Measurements from ENCODE around the gene SLC22A14. TPM values are rescaled to one million over a fixed set of nuclear protein-coding genes. Genes with fewer than 3 reads are reported as not detected.

The SLC22A14 gene
- total and polyA plus RNA-seq, 9 of the 15 experiments (the other 6 are each of a cell fraction or from before 2014, with no cell fraction given), result 0.03 to 0.07 TPM; not detected in 7

DNA sequence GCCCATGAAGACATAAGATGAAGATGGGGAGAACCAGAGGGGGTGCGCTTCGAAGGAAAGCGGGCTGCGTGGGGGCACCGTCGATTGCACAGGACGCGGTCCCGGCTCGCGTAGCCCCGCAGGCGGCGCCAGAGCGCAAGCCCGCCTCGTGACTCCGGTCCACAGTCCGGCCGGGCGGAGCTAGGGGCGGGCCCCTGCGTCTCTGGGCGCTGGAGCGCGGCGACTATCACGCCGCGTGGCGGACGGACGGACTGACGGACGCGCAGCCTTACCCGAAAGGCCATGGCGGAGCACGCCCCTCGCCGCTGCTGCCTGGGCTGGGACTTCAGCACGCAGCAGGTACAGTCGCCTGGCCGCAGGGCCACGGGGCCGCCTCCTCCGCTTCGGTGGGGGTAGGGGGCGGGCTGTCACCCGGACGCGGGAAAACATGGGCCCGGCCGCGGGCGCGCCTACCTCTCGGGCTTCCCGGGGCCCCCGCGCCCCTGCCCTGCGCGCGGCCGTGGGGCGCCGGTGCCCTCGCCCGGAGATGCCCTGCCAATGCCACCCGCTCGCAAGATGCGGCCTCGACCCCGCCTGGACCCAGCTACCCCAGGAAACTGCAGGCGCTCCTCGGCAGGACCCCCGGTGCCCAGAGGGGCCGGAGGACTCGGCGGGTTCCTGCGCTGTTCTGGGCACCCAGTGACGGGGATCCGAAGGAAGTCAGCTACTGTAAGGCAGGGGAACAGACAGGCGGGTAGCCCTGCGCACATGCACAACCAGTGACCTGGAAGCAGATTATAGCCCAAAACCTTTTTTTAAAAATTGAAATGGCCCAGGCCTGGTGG is 64.7 kb downstream of the SLC22A14 start, which contains the start of gene XYLB (continued):
- TF ChIP-seq ZNF518B (CRISPR knock-in tag; IDR thresholded peaks at IDR 0.05) (no peak), RBM15 (IDR thresholded peaks at IDR 0.05; ENCODE audit: insufficient read depth, low read length) (no peak), ZNF589 (CRISPR knock-in tag; IDR thresholded peaks at IDR 0.05; ENCODE audit: low read depth) (peak; percentile 46; the same call in 1 of the 2 replicates), AFF1 (IDR thresholded peaks at IDR 0.05; ENCODE audit: low read depth in 1 of 2, partially characterized antibody in 2 of 2) (no peak), DMBX1 (CRISPR knock-in tag; IDR thresholded peaks at IDR 0.05; ENCODE audit: borderline replicate concordance) (no peak)
- TF ChIP-seq, protein P1, sequence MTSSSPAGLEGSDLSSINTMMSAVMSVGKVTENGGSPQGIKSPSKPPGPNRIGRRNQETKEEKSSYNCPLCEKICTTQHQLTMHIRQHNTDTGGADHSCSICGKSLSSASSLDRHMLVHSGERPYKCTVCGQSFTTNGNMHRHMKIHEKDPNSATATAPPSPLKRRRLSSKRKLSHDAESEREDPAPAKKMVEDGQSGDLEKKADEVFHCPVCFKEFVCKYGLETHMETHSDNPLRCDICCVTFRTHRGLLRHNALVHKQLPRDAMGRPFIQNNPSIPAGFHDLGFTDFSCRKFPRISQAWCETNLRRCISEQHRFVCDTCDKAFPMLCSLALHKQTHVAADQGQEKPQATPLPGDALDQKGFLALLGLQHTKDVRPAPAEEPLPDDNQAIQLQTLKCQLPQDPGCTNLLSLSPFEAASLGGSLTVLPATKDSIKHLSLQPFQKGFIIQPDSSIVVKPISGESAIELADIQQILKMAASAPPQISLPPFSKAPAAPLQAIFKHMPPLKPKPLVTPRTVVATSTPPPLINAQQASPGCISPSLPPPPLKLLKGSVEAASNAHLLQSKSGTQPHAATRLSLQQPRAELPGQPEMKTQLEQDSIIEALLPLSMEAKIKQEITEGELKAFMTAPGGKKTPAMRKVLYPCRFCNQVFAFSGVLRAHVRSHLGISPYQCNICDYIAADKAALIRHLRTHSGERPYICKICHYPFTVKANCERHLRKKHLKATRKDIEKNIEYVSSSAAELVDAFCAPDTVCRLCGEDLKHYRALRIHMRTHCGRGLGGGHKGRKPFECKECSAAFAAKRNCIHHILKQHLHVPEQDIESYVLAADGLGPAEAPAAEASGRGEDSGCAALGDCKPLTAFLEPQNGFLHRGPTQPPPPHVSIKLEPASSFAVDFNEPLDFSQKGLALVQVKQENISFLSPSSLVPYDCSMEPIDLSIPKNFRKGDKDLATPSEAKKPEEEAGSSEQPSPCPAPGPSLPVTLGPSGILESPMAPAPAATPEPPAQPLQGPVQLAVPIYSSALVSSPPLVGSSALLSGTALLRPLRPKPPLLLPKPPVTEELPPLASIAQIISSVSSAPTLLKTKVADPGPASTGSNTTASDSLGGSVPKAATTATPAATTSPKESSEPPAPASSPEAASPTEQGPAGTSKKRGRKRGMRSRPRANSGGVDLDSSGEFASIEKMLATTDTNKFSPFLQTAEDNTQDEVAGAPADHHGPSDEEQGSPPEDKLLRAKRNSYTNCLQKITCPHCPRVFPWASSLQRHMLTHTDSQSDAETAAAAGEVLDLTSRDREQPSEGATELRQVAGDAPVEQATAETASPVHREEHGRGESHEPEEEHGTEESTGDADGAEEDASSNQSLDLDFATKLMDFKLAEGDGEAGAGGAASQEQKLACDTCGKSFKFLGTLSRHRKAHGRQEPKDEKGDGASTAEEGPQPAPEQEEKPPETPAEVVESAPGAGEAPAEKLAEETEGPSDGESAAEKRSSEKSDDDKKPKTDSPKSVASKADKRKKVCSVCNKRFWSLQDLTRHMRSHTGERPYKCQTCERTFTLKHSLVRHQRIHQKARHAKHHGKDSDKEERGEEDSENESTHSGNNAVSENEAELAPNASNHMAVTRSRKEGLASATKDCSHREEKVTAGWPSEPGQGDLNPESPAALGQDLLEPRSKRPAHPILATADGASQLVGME (CRISPR knock-in tag; IDR thresholded peaks at IDR 0.05), result no peak
- TF ChIP-seq, protein P2, sequence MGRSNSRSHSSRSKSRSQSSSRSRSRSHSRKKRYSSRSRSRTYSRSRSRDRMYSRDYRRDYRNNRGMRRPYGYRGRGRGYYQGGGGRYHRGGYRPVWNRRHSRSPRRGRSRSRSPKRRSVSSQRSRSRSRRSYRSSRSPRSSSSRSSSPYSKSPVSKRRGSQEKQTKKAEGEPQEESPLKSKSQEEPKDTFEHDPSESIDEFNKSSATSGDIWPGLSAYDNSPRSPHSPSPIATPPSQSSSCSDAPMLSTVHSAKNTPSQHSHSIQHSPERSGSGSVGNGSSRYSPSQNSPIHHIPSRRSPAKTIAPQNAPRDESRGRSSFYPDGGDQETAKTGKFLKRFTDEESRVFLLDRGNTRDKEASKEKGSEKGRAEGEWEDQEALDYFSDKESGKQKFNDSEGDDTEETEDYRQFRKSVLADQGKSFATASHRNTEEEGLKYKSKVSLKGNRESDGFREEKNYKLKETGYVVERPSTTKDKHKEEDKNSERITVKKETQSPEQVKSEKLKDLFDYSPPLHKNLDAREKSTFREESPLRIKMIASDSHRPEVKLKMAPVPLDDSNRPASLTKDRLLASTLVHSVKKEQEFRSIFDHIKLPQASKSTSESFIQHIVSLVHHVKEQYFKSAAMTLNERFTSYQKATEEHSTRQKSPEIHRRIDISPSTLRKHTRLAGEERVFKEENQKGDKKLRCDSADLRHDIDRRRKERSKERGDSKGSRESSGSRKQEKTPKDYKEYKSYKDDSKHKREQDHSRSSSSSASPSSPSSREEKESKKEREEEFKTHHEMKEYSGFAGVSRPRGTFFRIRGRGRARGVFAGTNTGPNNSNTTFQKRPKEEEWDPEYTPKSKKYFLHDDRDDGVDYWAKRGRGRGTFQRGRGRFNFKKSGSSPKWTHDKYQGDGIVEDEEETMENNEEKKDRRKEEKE (IDR thresholded peaks at IDR 0.05; ENCODE audit: borderline replicate concordance in 1 of 2, control insufficient read depth in 1 of 2, low read depth in 2 of 2, low read length in 1 of 2), result peak in 1 of 2 experiments; percentile 54; a peak in 1 of 4 replicates

All from K562 (cell line).